Peyer's patch (tissue), 4 donors: Measurements from ENCODE around the gene LTBP1. TPM values are rescaled to one million over a fixed set of nuclear protein-coding genes. Genes with fewer than 3 reads are reported as not detected.
"Not testable (repeated sequence)": the region's sequence is repeated elsewhere in the genome, so short reads cannot be mapped to it uniquely, and the experiment has no call there.

Source experiments
- DNase-seq, 3 donors: peaks; one replicate each; pipeline ENCODE4 v3.0.0-alpha.2; 2017 to 2019
- H3K27ac ChIP-seq, 4 donors: fragments of 200-600 bp; sonication (generic); one replicate each; pipeline ENCODE4 v1.5.1; 2016 to 2019
- H3K27me3 ChIP-seq, 2 donors: fragments of 200-600 bp; sonication (generic); one replicate each; pipeline ENCODE4 v1.5.1; 2019
- H3K36me3 ChIP-seq, 3 donors: fragments of 200-600 bp; sonication (generic); one replicate each; pipeline ENCODE4 v1.5.1; 2016 to 2019
- H3K4me1 ChIP-seq, 4 donors: fragments of 200-600 bp; sonication (generic); one replicate each; pipeline ENCODE4 v1.5.1; 2016 to 2019
- H3K4me3 ChIP-seq, 4 donors: fragments of 200-600 bp; sonication (generic); 1 replicate in 3 of 4; 2 replicates in 1 of 4; pipeline ENCODE4 v1.5.1; 2016 to 2019; ENCODE audit warnings: mild to moderate bottlenecking in 1 of 4
- H3K9me3 ChIP-seq, 4 donors: fragments of 200-600 bp; sonication (generic); one replicate each; pipeline ENCODE4 v1.5.1; 2016 to 2019; ENCODE audit warnings: mild to moderate bottlenecking in 1 of 4
- CTCF ChIP-seq, 6 experiments: fragments of 450-650 bp in 4 of 6; fragments of 200-600 bp in 2 of 6; sonication (generic) in 1 of 6; IDR thresholded peaks; one replicate each; pipeline ENCODE4 v1.5.1; 2017 to 2019; ENCODE audit warnings: antibody characterized with exemption in 6 of 6, mild to moderate bottlenecking in 3 of 6, moderate library complexity in 1 of 6
- POLR2A ChIP-seq, 2 donors: fragments of 450-650 bp; IDR thresholded peaks; one replicate each; pipeline ENCODE4 v1.5.1; 2017; ENCODE audit warnings: antibody characterized with exemption in 2 of 2, mild to moderate bottlenecking in 2 of 2, moderate library complexity in 2 of 2
- total RNA-seq, 4 donors: library from RNA; depleted of rRNA; stranded (reverse); fragments of >200 nt; gene quantifications; one replicate each; pipeline ENCODE4 v1.1.0, GENCODE V29; 2016

The LTBP1 gene
- total RNA-seq, 4 donors from 2014 or later, result 8.6 to 23.1 (median 13.1) TPM

GRCh38 chr2:33051586-33052360, 105.0 kb downstream of the LTBP1 start:
- H3K27ac ChIP-seq, result no peak overlapping the region
- no peaks in the 10 kb centered on the region for H3K9me3 ChIP-seq
- no peaks in the 10 kb centered on the region for H3K4me1 ChIP-seq
- TF ChIP-seq CTCF (IDR thresholded peaks at IDR 0.05), result no peak
- no peak for TF ChIP-seq POLR2A (IDR thresholded peaks at IDR 0.05)
- H3K27me3 ChIP-seq, result no peaks in the 10 kb centered on the region
- no peak for DNase-seq
- H3K36me3 ChIP-seq, result no peaks in the 10 kb centered on the region
- no peak overlapping the region for H3K4me3 ChIP-seq

- TF ChIP-seq CTCF (IDR thresholded peaks at IDR 0.05), result no peak
- TF ChIP-seq POLR2A (IDR thresholded peaks at IDR 0.05), result no peak
- Histone ChIP-seq H3K27me3 (no peaks in the 10 kb centered on the region), H3K27ac (no peak overlapping the region), H3K36me3 (no peaks in the 10 kb centered on the region), H3K4me1 (no peaks in the 10 kb centered on the region), H3K4me3 (no peak overlapping the region), H3K9me3 (no peaks in the 10 kb centered on the region)
- DNase-seq, result no peak
Observed at GRCh38 chr2:33052361-33052735, 105.6 kb downstream of the LTBP1 start.

- H3K27ac ChIP-seq, H3K4me1 ChIP-seq, H3K4me3 ChIP-seq, DNase-seq, H3K36me3 ChIP-seq, H3K9me3 ChIP-seq, H3K27me3 ChIP-seq: not testable (repeated sequence)
Observed at GRCh38 chr2:33052795-33053194, 106.0 kb downstream of the LTBP1 start.

GRCh38 chr2:33056170-33056569, 109.4 kb downstream of the LTBP1 start:
- Histone ChIP-seq H3K4me1 (no peaks in the 10 kb centered on the region), H3K36me3 (no peaks in the 10 kb centered on the region), H3K4me3 (no peak overlapping the region), H3K27ac (no peak overlapping the region), H3K9me3 (no peaks in the 10 kb centered on the region), H3K27me3 (no peaks in the 10 kb centered on the region)
- no peak for TF ChIP-seq CTCF (IDR thresholded peaks at IDR 0.05)
- no peak for TF ChIP-seq POLR2A (IDR thresholded peaks at IDR 0.05)
- no peak for DNase-seq

- DNase-seq, H3K27ac ChIP-seq, H3K36me3 ChIP-seq, H3K9me3 ChIP-seq, H3K4me1 ChIP-seq, H3K27me3 ChIP-seq, H3K4me3 ChIP-seq: not testable (repeated sequence)
Observed at GRCh38 chr2:33057307-33058028, 110.7 kb downstream of the LTBP1 start.

GRCh38 chr2:33058716-33059470, 112.1 kb downstream of the LTBP1 start:
- no peak for DNase-seq
- Histone ChIP-seq H3K4me1 (no peaks in the 10 kb centered on the region), H3K9me3 (no peaks in the 10 kb centered on the region), H3K27ac (peak overlapping the region in 1 of 4 donors; percentile 26), H3K27me3 (no peaks in the 10 kb centered on the region), H3K36me3 (no peaks in the 10 kb centered on the region), H3K4me3 (no peak overlapping the region)
- TF ChIP-seq CTCF (IDR thresholded peaks at IDR 0.05) (no peak), POLR2A (IDR thresholded peaks at IDR 0.05) (no peak)
